ENCODE measurements around the gene CCND1. TPM values are rescaled to one million over a fixed set of nuclear protein-coding genes. Genes with fewer than 3 reads are reported as not detected.
"Not testable (repeated sequence)": the region's sequence is repeated elsewhere in the genome, so short reads cannot be mapped to it uniquely, and the experiment has no call there.

CCND1 gene
- total RNA-seq, 2 experiments from 2014 or later = 0.68 TPM; not detected in 1

DNA sequence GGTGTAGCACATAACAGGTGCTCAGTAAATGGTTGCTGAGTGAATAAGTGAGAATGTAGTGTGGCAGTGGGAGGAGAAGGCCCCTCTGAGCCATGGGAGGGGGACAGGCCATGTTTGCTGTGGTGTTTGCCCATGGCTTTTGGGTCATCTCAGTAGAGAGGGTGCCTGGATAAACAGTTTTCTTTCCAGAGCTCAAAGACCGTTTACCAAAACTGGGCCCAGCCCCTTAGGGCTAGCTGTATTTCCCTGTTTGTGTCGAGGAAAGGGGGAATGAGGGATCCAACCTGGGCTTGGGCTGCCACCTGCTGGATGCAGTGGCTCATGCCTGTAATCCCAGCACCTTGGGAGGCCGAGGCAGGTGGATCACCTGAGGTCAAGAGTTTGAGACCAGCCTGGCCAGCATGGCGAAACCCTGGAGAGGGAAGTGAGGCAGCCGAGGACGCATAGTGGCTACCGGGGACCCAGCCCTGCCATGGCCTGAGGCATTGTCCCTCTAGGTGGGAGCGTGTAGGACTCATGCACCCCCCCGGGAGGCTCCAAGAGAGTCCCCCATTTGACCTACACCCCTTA is 42.9 kb downstream of the CCND1 start:
- H3K27me3 Mint-ChIP-seq (ENCODE audit: low read depth) = peaks cover 12% of the 10 kb centered on the region
- ATAC-seq = no peak
- H3K27ac Mint-ChIP-seq = no peak overlapping the region

DNA sequence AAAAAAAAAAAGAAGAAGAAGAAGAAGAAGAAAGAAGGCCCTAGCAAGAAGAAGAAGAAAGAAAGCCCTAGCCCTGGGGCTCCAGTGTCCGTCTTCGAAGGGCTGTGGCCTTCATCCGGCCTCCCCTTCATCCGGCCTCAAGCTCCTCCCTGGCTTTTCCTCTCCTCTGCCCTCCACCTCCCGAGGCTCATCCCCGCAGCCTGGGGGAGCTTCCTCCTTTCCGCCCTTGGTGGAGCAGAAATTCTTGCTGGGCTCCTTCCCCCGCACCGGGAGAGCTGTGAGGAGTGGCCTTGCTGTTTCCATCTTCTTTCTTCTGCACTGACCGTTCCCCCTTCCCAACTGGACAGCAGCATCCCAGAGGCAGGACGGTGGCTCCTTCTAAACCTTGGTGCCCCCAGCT is 43.7 kb downstream of the CCND1 start:
- ChIA-PET POLR2A (interaction anchor here (0.9 kb wide), 1 partner anchor 10 kb away, joined by 4 read pairs; the partner anchor contains the start of gene LTO1), CTCF (interaction anchor here (1.3 to 1.5 kb wide), 2 partner anchors 14 to 116 kb away, joined by 3 to 4 read pairs; no protein-coding TSS in a partner anchor)
- Mint-ChIP-seq H3K27me3 (ENCODE audit: low read depth) (peaks cover 11% of the 10 kb centered on the region), H3K36me3 (ENCODE audit: low read depth) (no peaks in the 10 kb centered on the region), H3K27ac (no peak overlapping the region), H3K9me3 (ENCODE audit: insufficient read depth) (no peaks in the 10 kb centered on the region), H3K4me1 (ENCODE audit: low read depth) (peaks cover 9% of the 10 kb centered on the region), H3K4me3 (no peak overlapping the region)
- ATAC-seq (no peak), DNase-seq (no peak)

More for the DNA sequence above, 42.9 kb downstream of the CCND1 start:
- no peak for DNase-seq
- Mint-ChIP-seq H3K4me3 (no peak overlapping the region), H3K4me1 (ENCODE audit: low read depth) (peaks cover 9% of the 10 kb centered on the region), H3K9me3 (ENCODE audit: insufficient read depth) (no peaks in the 10 kb centered on the region), H3K36me3 (ENCODE audit: low read depth) (no peaks in the 10 kb centered on the region)
- CTCF ChIA-PET = interaction anchor here (1.3 kb wide), 1 partner anchor 13 kb away, joined by 4 read pairs; no protein-coding TSS in a partner anchor
- POLR2A ChIA-PET = no interaction called here

DNA sequence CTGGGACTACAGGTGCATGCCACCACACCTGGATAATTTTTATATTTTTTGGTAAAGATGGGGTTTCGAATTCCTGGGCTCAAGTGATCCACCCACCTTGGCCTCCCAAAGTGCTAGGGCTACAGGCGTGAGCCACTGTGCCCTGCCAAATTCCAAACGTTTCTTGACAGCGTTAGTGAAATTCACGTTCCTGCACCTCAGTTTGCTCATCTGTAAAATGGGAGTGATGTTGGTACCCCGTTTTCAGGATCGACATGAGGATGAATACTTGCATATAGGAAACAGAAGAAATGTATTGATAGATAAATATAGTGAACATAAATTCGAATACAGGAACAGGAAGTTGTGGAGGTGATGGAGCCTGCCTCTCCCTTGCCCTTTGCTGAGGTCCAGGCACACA is 44.4 kb downstream of the CCND1 start:
- POLR2A ChIA-PET = no interaction called here
- Mint-ChIP-seq H3K27me3 (ENCODE audit: low read depth) (peaks cover 11% of the 10 kb centered on the region), H3K36me3 (ENCODE audit: low read depth) (no peaks in the 10 kb centered on the region), H3K27ac (peak overlapping the region; percentile 66), H3K9me3 (ENCODE audit: insufficient read depth) (no peaks in the 10 kb centered on the region), H3K4me3 (peak overlapping the region; percentile 12), H3K4me1 (ENCODE audit: low read depth) (peaks cover 9% of the 10 kb centered on the region)
- DNase-seq = no peak
- CTCF ChIA-PET = interaction anchor here (1.2 to 1.5 kb wide), 3 partner anchors 11 to 116 kb away, joined by 3 to 4 read pairs (median 4); partner anchors contain the start of gene LTO1
- ATAC-seq = no peak

DNA sequence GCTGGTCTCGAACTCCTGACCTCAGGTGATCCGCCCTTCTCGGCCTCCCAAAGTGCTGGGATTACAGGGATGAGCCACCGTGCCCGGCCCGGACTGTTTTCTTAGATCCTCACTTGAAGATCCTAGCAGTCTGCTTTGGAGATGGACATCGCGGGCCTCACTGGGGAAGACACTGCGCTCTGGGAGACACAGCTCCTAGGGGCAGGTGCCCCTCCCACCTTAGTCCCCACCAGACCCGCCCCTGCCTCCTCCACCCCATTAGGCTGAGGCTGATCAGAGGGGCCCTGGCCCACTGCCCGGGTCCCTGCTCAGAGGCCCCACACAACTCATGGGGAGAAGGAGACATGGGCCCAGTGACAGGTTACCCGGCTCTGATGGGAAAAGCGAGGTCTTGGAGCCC is 45.5 kb downstream of the CCND1 start:
- ChIA-PET CTCF (interaction anchor here (1.2 kb wide), 1 partner anchor 12 kb away, joined by 4 read pairs; the partner anchor contains the start of gene LTO1), POLR2A (no interaction called here)
- Mint-ChIP-seq H3K4me1 (ENCODE audit: low read depth) (peaks cover 9% of the 10 kb centered on the region), H3K27ac (no peak overlapping the region), H3K9me3 (ENCODE audit: insufficient read depth) (no peaks in the 10 kb centered on the region), H3K27me3 (ENCODE audit: low read depth) (peaks cover 13% of the 10 kb centered on the region), H3K36me3 (ENCODE audit: low read depth) (no peaks in the 10 kb centered on the region), H3K4me3 (no peak overlapping the region)
- DNase-seq (no peak), ATAC-seq (no peak)

DNA sequence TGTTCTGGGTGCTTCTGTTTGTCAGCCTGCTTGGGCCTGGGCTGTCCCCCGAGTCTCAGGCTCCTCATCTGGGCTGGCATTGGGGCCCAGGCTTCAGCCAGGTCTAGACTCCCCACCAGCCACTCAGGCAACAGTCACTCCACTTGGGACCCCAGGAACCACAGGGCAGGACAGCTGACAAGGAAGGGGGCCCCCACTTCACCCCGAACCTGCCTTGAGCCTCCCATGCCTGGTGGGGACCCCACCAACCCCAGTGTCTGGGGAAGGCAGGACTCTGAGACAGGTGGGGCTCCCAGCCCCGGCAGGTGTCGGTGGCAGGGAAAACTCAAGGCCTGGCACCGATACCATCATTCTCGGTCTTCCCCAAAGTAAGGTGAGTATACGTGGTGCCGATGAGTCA is 45.9 kb downstream of the CCND1 start:
- Mint-ChIP-seq H3K9me3 (ENCODE audit: insufficient read depth) (no peaks in the 10 kb centered on the region), H3K4me3 (no peak overlapping the region), H3K27me3 (ENCODE audit: low read depth) (peaks cover 16% of the 10 kb centered on the region), H3K27ac (no peak overlapping the region), H3K4me1 (ENCODE audit: low read depth) (peaks cover 9% of the 10 kb centered on the region), H3K36me3 (ENCODE audit: low read depth) (no peaks in the 10 kb centered on the region)
- DNase-seq = no peak
- CTCF ChIA-PET = no interaction called here
- ATAC-seq = no peak
- POLR2A ChIA-PET = no interaction called here

DNA sequence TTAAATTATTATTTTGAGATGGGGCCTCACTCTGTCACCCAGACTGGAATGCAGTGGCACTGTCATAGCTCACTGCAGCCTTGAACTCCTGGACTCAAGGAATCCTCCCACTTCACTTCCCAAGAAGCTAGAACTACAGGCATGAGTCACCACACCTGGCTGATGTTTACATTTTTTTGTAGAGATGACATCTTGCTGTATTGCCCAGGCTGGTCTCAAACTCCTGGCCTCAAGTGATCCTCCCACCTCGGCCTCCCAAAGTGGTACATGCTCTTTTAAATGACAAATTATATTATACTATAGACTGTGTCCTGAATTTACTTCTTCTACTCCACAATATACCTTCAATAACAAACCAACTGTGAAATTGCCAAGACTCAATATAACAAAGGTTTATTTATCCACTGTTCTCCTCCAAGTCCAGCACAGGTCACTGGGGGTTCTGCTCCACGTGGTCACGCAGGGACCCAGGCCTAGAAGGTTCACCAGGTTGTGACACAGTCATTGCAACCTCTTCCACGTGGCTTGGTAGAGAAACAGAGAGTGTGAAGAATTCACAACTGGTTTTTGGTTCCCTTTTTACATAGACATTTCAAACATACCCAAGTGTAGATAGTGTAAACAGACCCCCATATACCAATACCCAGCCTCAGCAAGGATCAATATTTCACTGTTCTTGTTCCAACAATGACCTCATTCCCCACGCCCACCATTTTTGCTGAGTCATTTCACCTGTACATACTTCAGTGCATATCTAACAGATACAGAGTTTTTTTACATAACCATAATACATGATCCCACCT is 47.2 kb downstream of the CCND1 start:
- H3K4me1 Mint-ChIP-seq (ENCODE audit: low read depth); CTCF ChIA-PET; H3K4me3 Mint-ChIP-seq; ATAC-seq; H3K36me3 Mint-ChIP-seq (ENCODE audit: low read depth); DNase-seq; POLR2A ChIA-PET; H3K27ac Mint-ChIP-seq; H3K9me3 Mint-ChIP-seq (ENCODE audit: insufficient read depth): not testable (repeated sequence)
- H3K27me3 Mint-ChIP-seq (ENCODE audit: low read depth) = peaks cover 22% of the 10 kb centered on the region

DNA sequence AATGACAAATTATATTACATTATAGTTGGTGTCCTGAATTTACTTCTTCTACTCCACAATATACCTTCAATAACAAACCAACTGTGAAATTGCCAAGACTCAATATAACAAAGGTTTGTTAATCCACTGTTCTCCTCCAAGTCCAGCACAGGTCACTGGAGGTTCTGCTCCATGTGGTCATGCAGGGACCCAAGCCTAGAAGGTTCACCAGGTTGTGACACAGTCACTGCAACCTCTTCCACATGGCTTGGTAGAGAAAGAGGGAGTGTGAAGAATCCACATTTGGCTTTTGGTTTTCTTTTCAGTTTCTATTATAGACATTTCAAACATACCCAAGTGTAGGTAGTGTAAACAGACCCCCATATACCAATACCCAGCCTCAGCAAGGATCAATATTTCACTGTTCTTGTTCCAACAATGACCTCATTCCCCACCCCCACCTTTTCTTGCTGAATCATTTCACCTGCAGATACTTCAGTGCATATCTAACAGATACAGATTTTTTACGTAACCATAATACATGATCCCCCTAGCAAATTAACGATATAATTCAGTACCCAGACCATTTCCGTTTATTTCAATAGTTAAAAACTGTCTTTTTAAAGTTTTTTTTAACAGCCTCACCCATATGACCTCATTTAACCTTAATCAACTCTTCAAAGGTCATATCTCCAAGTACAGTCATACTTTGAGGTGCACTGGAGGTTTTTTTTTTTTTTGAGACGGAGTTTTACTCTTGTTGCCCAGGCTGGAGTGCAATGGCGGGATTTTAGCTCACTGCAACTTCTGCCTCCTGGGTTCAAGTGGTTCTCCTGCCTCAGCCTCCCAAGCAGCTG is 48.7 kb downstream of the CCND1 start:
- POLR2A ChIA-PET = no interaction called here
- DNase-seq (no peak), ATAC-seq (no peak)
- Mint-ChIP-seq H3K9me3 (ENCODE audit: insufficient read depth) (no peaks in the 10 kb centered on the region), H3K36me3 (ENCODE audit: low read depth) (no peaks in the 10 kb centered on the region), H3K27me3 (ENCODE audit: low read depth) (peaks cover 25% of the 10 kb centered on the region), H3K27ac (no peak overlapping the region), H3K4me3 (no peak overlapping the region), H3K4me1 (ENCODE audit: low read depth) (peaks cover 9% of the 10 kb centered on the region)
- CTCF ChIA-PET = no interaction called here

DNA sequence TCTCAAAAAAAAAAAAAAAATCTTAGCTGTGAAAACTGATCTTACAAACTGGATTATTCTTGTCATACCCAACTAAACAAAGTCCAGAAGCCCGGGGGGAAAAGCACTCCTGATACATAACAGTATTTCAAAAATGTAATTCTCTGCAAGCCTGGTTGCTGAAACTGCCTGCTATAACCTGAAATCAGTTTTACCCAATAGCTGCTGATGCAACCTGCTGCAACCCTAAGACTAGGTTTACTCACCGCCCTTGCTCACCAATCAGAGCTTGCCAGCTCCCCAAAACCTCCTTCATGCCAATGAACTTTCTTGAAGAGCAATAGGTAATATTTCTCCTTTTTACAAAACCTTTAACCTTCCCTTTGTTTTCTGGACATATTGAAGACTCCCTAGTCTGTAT is 50.5 kb downstream of the CCND1 start:
- no peak overlapping the region for H3K4me3 Mint-ChIP-seq
- no peaks in the 10 kb centered on the region for H3K36me3 Mint-ChIP-seq (ENCODE audit: low read depth)
- peaks cover 23% of the 10 kb centered on the region for H3K27me3 Mint-ChIP-seq (ENCODE audit: low read depth)
- H3K27ac Mint-ChIP-seq = no peak overlapping the region
- CTCF ChIA-PET = no interaction called here
- no peak for ATAC-seq
- POLR2A ChIA-PET = no interaction called here
- peaks cover 3% of the 10 kb centered on the region for H3K4me1 Mint-ChIP-seq (ENCODE audit: low read depth)
- no peaks in the 10 kb centered on the region for H3K9me3 Mint-ChIP-seq (ENCODE audit: insufficient read depth)
- DNase-seq = no peak

DNA sequence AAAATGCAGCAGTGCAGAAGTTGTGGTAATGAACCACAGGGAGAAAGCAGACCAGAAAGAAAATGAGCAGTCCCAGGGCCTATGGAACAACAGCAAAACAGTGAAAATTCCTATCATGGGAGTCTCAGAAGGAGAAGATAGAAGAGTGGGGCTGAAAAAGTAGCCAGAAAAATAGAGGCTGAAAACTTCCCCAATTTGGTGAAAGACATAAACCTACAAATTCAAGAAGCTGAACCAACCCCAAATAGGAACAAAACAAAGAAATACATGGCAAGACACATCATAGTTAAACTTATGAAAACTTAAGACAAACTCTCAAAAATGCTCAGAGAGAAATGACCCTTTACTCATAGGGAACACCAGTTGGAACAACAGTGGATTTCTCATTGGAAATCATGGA is 51.5 kb downstream of the CCND1 start:
- DNase-seq (no peak), ATAC-seq (no peak)
- H3K4me3 Mint-ChIP-seq = no peak overlapping the region
- no peaks in the 10 kb centered on the region for H3K36me3 Mint-ChIP-seq (ENCODE audit: low read depth)
- peaks cover 3% of the 10 kb centered on the region for H3K4me1 Mint-ChIP-seq (ENCODE audit: low read depth)
- CTCF ChIA-PET = no interaction called here
- peaks cover 23% of the 10 kb centered on the region for H3K27me3 Mint-ChIP-seq (ENCODE audit: low read depth)
- POLR2A ChIA-PET = no interaction called here
- H3K27ac Mint-ChIP-seq = no peak overlapping the region
- H3K9me3 Mint-ChIP-seq (ENCODE audit: insufficient read depth) = no peaks in the 10 kb centered on the region

DNA sequence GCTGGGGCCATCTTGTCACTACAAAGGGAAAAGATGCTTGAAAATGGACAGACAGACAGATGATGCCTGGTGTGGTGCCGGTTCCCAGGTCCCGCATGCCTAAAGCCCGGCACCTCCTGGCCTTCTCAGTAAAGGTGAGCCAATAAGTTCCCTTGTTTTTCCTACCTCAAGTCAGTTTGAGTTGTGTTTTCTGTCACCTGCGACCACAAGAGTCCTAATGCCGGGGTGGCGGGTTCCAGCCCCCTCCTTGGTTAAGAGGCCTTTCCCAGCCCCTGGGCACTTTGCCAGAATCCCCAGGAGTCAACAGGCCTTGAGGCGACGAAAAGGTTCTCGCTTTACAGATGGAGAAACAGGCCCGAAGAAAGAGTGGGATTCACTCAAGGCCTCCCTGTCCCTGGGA is 53.8 kb downstream of the CCND1 start:
- ATAC-seq (no peak), DNase-seq (no peak)
- Mint-ChIP-seq H3K27me3 (ENCODE audit: low read depth) (peaks cover 19% of the 10 kb centered on the region), H3K36me3 (ENCODE audit: low read depth) (no peaks in the 10 kb centered on the region), H3K4me3 (no peak overlapping the region), H3K27ac (no peak overlapping the region), H3K9me3 (ENCODE audit: insufficient read depth) (no peaks in the 10 kb centered on the region), H3K4me1 (ENCODE audit: low read depth) (no peaks in the 10 kb centered on the region)
- ChIA-PET POLR2A (no interaction called here), CTCF (no interaction called here)

DNA sequence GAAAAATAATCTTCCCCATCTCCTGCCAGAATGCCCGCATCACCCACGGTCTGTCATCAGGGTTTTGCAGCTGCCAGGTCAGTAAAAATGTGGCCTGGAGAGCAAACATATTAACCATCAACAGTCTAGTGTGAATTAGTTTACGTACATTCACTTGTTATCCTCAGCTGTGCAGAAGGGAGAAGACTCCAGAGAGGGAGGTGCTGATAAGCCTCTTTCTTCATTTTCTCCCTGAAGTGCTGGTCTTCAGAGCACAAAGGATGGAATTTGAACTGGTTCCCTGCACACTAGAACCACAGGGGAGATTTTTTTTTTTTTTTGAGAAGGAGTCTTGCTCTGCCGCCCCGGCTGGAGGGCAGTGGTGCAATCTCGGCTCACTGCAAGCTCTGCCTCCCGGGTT is 54.6 kb downstream of the CCND1 start:
- Mint-ChIP-seq H3K4me3 (no peak overlapping the region), H3K27ac (no peak overlapping the region), H3K27me3 (ENCODE audit: low read depth) (peaks cover 22% of the 10 kb centered on the region), H3K36me3 (ENCODE audit: low read depth) (no peaks in the 10 kb centered on the region), H3K9me3 (ENCODE audit: insufficient read depth) (no peaks in the 10 kb centered on the region), H3K4me1 (ENCODE audit: low read depth) (no peaks in the 10 kb centered on the region)
- no peak for DNase-seq
- no peak for ATAC-seq
- ChIA-PET POLR2A (no interaction called here), CTCF (no interaction called here)

DNA sequence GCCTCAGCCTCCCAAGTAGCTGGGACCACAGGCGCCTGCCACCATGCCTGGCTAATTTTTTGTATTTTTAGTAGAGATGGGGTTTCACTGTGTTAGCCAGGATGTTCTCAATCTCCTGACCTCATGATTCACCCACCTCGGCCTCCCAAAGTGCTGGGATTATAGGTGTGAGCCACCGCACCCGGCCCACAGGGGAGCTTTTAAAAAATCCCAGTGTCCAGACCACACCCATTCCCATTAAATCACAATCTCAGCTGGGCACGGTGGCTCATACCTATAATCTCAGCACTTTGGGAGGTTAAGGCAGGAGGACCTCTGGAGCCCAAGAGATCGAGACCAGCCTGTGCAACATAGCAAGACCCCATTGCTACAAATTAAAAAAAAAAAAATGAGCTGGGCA is 55.0 kb downstream of the CCND1 start:
- H3K4me3 Mint-ChIP-seq; H3K36me3 Mint-ChIP-seq (ENCODE audit: low read depth); H3K9me3 Mint-ChIP-seq (ENCODE audit: insufficient read depth); DNase-seq; POLR2A ChIA-PET; H3K4me1 Mint-ChIP-seq (ENCODE audit: low read depth); ATAC-seq; H3K27ac Mint-ChIP-seq; CTCF ChIA-PET: not testable (repeated sequence)
- H3K27me3 Mint-ChIP-seq (ENCODE audit: low read depth) = peaks cover 23% of the 10 kb centered on the region
